B cell (primary cell): ENCODE data around the gene MYT1.
"Not testable (repeated sequence)": the region's sequence is repeated elsewhere in the genome, so short reads cannot be mapped to it uniquely, and the experiment has no call there.

Experiments
- CTCF ChIP-seq: fragments of 200-600 bp; IDR thresholded peaks from one replicate; pipeline ENCODE4 v1.8.0; 2022; ENCODE audit warnings: antibody characterized with exemption, mild to moderate bottlenecking
- EZH2 ChIP-seq: IDR thresholded peaks from 2 replicates; pipeline ENCODE4 v1.6.1; 2012; ENCODE audit warnings: borderline replicate concordance, low read depth, mild to moderate bottlenecking, moderate library complexity, low read length; ENCODE audit not compliant: insufficient read depth, poor library complexity, severe bottlenecking

- TF ChIP-seq CTCF, EZH2: not testable (repeated sequence)
Observed at GRCh38 chr20:64286447-64287263, 122.4 kb downstream of the MYT1 start.
